ENCODE results near the gene PERCC1. TPM values are rescaled to one million over a fixed set of nuclear protein-coding genes. Genes with fewer than 3 reads are reported as not detected.

The PERCC1 gene
- total RNA-seq, 2 donors from 2014 or later: not detected

GRCh38 chr16:1459967-1460366 lies 29.1 kb downstream of the PERCC1 start:
- no peak for TF ChIP-seq CTCF (IDR thresholded peaks at IDR 0.05)
- DNase-seq (ENCODE audit: low spot score) (no peak), ATAC-seq (ENCODE audit: insufficient number of reproducible peaks, low FRiP score, low read depth) (no peak)
- Histone ChIP-seq H3K4me1 (ENCODE audit: control insufficient read depth in 1 of 2, low read depth in 2 of 2) (no peaks in the 10 kb centered on the region), H3K27ac (no peak overlapping the region), H3K27me3 (replicated peaks; ENCODE audit: insufficient read depth) (no peaks in the 10 kb centered on the region), H3K36me3 (peaks cover 34% of the 10 kb centered on the region), H3K4me3 (no peak overlapping the region), H3K9me3 (no peaks in the 10 kb centered on the region)

- Histone ChIP-seq H3K27ac (no peak overlapping the region), H3K9me3 (no peaks in the 10 kb centered on the region), H3K4me1 (ENCODE audit: control insufficient read depth in 1 of 2, low read depth in 2 of 2) (no peaks in the 10 kb centered on the region), H3K27me3 (replicated peaks; ENCODE audit: insufficient read depth) (no peaks in the 10 kb centered on the region), H3K4me3 (no peak overlapping the region), H3K36me3 (peaks cover 27% of the 10 kb centered on the region)
- TF ChIP-seq CTCF (IDR thresholded peaks at IDR 0.05): no peak
- DNase-seq (ENCODE audit: low spot score) (no peak), ATAC-seq (ENCODE audit: insufficient number of reproducible peaks, low FRiP score, low read depth) (no peak)
Measured at GRCh38 chr16:1460602-1461138, 29.8 kb downstream of the PERCC1 start.

- no peaks in the 10 kb centered on the region for H3K9me3 ChIP-seq
- no peak for TF ChIP-seq CTCF (IDR thresholded peaks at IDR 0.05)
- no peaks in the 10 kb centered on the region for H3K27me3 ChIP-seq (replicated peaks; ENCODE audit: insufficient read depth)
- peaks cover 23% of the 10 kb centered on the region for H3K36me3 ChIP-seq
- no peak overlapping the region for H3K4me3 ChIP-seq
- ATAC-seq (ENCODE audit: insufficient number of reproducible peaks, low FRiP score, low read depth) (no peak), DNase-seq (ENCODE audit: low spot score) (no peak)
- H3K4me1 ChIP-seq (ENCODE audit: control insufficient read depth in 1 of 2, low read depth in 2 of 2): no peaks in the 10 kb centered on the region
- no peak overlapping the region for H3K27ac ChIP-seq
Measured at GRCh38 chr16:1461146-1461545, 30.3 kb downstream of the PERCC1 start.

GRCh38 chr16:1464196-1464893 lies 33.5 kb downstream of the PERCC1 start:
- Histone ChIP-seq H3K27ac (no peak overlapping the region), H3K4me1 (ENCODE audit: control insufficient read depth in 1 of 2, low read depth in 2 of 2) (no peaks in the 10 kb centered on the region), H3K9me3 (no peaks in the 10 kb centered on the region), H3K4me3 (no peak overlapping the region), H3K27me3 (replicated peaks; ENCODE audit: insufficient read depth) (no peaks in the 10 kb centered on the region), H3K36me3 (peaks cover 16% of the 10 kb centered on the region)
- TF ChIP-seq CTCF (IDR thresholded peaks at IDR 0.05): no peak
- DNase-seq (ENCODE audit: low spot score): no peak
- ATAC-seq (ENCODE audit: insufficient number of reproducible peaks, low FRiP score, low read depth): no peak

- Histone ChIP-seq H3K4me3 (no peak overlapping the region), H3K4me1 (ENCODE audit: control insufficient read depth in 1 of 2, low read depth in 2 of 2) (no peaks in the 10 kb centered on the region), H3K27ac (no peak overlapping the region), H3K9me3 (no peaks in the 10 kb centered on the region), H3K36me3 (peaks cover 14% of the 10 kb centered on the region), H3K27me3 (replicated peaks; ENCODE audit: insufficient read depth) (no peaks in the 10 kb centered on the region)
- no peak for TF ChIP-seq CTCF (IDR thresholded peaks at IDR 0.05)
- ATAC-seq (ENCODE audit: insufficient number of reproducible peaks, low FRiP score, low read depth) (no peak), DNase-seq (ENCODE audit: low spot score) (no peak)
Measured at GRCh38 chr16:1464894-1465566, 34.2 kb downstream of the PERCC1 start.
